ENCODE data around the gene STEAP4. TPM values are rescaled to one million over a fixed set of nuclear protein-coding genes. Genes with fewer than 3 reads are reported as not detected.

Gene STEAP4
- total and polyA plus RNA-seq, 2 of the 13 experiments (the other 11 are each of a cell fraction or from before 2014, with no cell fraction given) = not detected

GRCh38 chr7:88262562-88262961 is 44.1 kb downstream of the STEAP4 start:
- POLR2A ChIA-PET = no interaction called here
- Histone ChIP-seq H3K9ac (ENCODE audit: insufficient read depth, low read depth, low read length) (no peak overlapping the region), H4K20me1 (ENCODE audit: insufficient read depth, low read length) (no peaks in the 10 kb centered on the region), H3K9me3 (ENCODE audit: low read length) (no peaks in the 10 kb centered on the region), H3K4me1 (ENCODE audit: insufficient read depth, low read length) (peaks cover 14% of the 10 kb centered on the region), H3K27me3 (ENCODE audit: control insufficient read depth in 1 of 2, insufficient read depth in 2 of 2, low read length in 2 of 2) (no peaks in the 10 kb centered on the region), H3K27ac (ENCODE audit: extremely low read length, insufficient read depth, low read length) (no peak overlapping the region), H3K79me2 (ENCODE audit: insufficient read depth, low read length) (no peaks in the 10 kb centered on the region), H2AFZ (ENCODE audit: low read length) (no peak overlapping the region), H3K36me3 (replicated peaks in 1 of 2; ENCODE audit: control insufficient read depth in 1 of 2, insufficient read depth in 2 of 2, low read length in 2 of 2) (no peaks in the 10 kb centered on the region), H3K4me2 (ENCODE audit: low read depth, low read length) (no peak overlapping the region), H3K4me3 (replicated peaks in 1 of 3; ENCODE audit: insufficient read depth in 1 of 3, low read depth in 2 of 3, low read length in 3 of 3) (no peak overlapping the region)
- WGBS (ENCODE audit: low lambda C conversion rate) = 20% methylated on average over 4 of the region's 4 CpGs
- CTCF ChIA-PET (ENCODE audit: low intra/inter-chr PET ratio, low total read pairs) = no interaction called here
- in situ Hi-C loops (cut with HindIII; ENCODE audit: extremely low pct_ligation_motif_present, low pct_unique_long_range_greater_than_20kb) = no loop called here
- FAIRE-seq = peak; percentile 63
- no TSS peak for BruUV-seq (replicated peaks)
- intact Hi-C loops (cut with micrococcal nuclease; ENCODE audit: unreplicated experiment) = no loop called here
- ATAC-seq = peak; percentile 86
- peak; percentile 44 for DNase-seq (ENCODE audit: low spot score)
- TF ChIP-seq GATAD2A (CRISPR knock-in tag; IDR thresholded peaks at IDR 0.05) (peak; percentile 29; the same call in 1 of the 2 replicates), ZNF275 (CRISPR knock-in tag; IDR thresholded peaks at IDR 0.05; ENCODE audit: borderline replicate concordance) (0 out of 2 replicates have a peak, but pooled peaks have one; percentile 30), ETV6 (CRISPR knock-in tag; conservative IDR thresholded peaks at IDR 0.05) (no peak), SAP130 (CRISPR knock-in tag; IDR thresholded peaks at IDR 0.05; ENCODE audit: low read depth) (0 out of 2 replicates have a peak, but pooled peaks have one; percentile 12), AHDC1 (CRISPR knock-in tag; IDR thresholded peaks at IDR 0.05; ENCODE audit: borderline replicate concordance) (peak; percentile 50; the same call in 1 of the 2 replicates), FOXP4 (CRISPR knock-in tag; IDR thresholded peaks at IDR 0.05) (peak; percentile 30; the same call in 1 of the 2 replicates), REPIN1 (CRISPR knock-in tag; IDR thresholded peaks at IDR 0.05; ENCODE audit: borderline replicate concordance, low read depth) (no peak), ISL2 (CRISPR knock-in tag; IDR thresholded peaks at IDR 0.05) (0 out of 2 replicates have a peak, but pooled peaks have one; percentile 16)
- TF ChIP-seq, protein P1, sequence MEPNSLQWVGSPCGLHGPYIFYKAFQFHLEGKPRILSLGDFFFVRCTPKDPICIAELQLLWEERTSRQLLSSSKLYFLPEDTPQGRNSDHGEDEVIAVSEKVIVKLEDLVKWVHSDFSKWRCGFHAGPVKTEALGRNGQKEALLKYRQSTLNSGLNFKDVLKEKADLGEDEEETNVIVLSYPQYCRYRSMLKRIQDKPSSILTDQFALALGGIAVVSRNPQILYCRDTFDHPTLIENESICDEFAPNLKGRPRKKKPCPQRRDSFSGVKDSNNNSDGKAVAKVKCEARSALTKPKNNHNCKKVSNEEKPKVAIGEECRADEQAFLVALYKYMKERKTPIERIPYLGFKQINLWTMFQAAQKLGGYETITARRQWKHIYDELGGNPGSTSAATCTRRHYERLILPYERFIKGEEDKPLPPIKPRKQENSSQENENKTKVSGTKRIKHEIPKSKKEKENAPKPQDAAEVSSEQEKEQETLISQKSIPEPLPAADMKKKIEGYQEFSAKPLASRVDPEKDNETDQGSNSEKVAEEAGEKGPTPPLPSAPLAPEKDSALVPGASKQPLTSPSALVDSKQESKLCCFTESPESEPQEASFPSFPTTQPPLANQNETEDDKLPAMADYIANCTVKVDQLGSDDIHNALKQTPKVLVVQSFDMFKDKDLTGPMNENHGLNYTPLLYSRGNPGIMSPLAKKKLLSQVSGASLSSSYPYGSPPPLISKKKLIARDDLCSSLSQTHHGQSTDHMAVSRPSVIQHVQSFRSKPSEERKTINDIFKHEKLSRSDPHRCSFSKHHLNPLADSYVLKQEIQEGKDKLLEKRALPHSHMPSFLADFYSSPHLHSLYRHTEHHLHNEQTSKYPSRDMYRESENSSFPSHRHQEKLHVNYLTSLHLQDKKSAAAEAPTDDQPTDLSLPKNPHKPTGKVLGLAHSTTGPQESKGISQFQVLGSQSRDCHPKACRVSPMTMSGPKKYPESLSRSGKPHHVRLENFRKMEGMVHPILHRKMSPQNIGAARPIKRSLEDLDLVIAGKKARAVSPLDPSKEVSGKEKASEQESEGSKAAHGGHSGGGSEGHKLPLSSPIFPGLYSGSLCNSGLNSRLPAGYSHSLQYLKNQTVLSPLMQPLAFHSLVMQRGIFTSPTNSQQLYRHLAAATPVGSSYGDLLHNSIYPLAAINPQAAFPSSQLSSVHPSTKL (CRISPR knock-in tag; IDR thresholded peaks at IDR 0.05) = peak; percentile 60
